Peyer's patch (tissue), 4 donors: ENCODE results near the gene PDIA5. TPM values are rescaled to one million over a fixed set of nuclear protein-coding genes. Genes with fewer than 3 reads are reported as not detected.
A peak's percentile ranks its signal among the peaks of the same experiment; 100 is the strongest.

Source experiments
- DNase-seq, 3 donors: peaks; one replicate each; pipeline ENCODE4 v3.0.0-alpha.2; 2017 to 2019
- H3K27ac ChIP-seq, 4 donors: fragments of 200-600 bp; sonication (generic); one replicate each; pipeline ENCODE4 v1.5.1; 2016 to 2019
- H3K27me3 ChIP-seq, 2 donors: fragments of 200-600 bp; sonication (generic); one replicate each; pipeline ENCODE4 v1.5.1; 2019
- H3K36me3 ChIP-seq, 3 donors: fragments of 200-600 bp; sonication (generic); one replicate each; pipeline ENCODE4 v1.5.1; 2016 to 2019
- H3K4me1 ChIP-seq, 4 donors: fragments of 200-600 bp; sonication (generic); one replicate each; pipeline ENCODE4 v1.5.1; 2016 to 2019
- H3K4me3 ChIP-seq, 4 donors: fragments of 200-600 bp; sonication (generic); 1 replicate in 3 of 4; 2 replicates in 1 of 4; pipeline ENCODE4 v1.5.1; 2016 to 2019; ENCODE audit warnings: mild to moderate bottlenecking in 1 of 4
- H3K9me3 ChIP-seq, 4 donors: fragments of 200-600 bp; sonication (generic); one replicate each; pipeline ENCODE4 v1.5.1; 2016 to 2019; ENCODE audit warnings: mild to moderate bottlenecking in 1 of 4
- CTCF ChIP-seq, 6 experiments: fragments of 450-650 bp in 4 of 6; fragments of 200-600 bp in 2 of 6; sonication (generic) in 1 of 6; IDR thresholded peaks; one replicate each; pipeline ENCODE4 v1.5.1; 2017 to 2019; ENCODE audit warnings: antibody characterized with exemption in 6 of 6, mild to moderate bottlenecking in 3 of 6, moderate library complexity in 1 of 6
- POLR2A ChIP-seq, 2 donors: fragments of 450-650 bp; IDR thresholded peaks; one replicate each; pipeline ENCODE4 v1.5.1; 2017; ENCODE audit warnings: antibody characterized with exemption in 2 of 2, mild to moderate bottlenecking in 2 of 2, moderate library complexity in 2 of 2
- total RNA-seq, 4 donors: library from RNA; depleted of rRNA; stranded (reverse); fragments of >200 nt; gene quantifications; one replicate each; pipeline ENCODE4 v1.1.0, GENCODE V29; 2016

Gene PDIA5
- total RNA-seq, 4 donors from 2014 or later: 13.7 to 63.5 (median 19.4) TPM

GRCh38 chr3:123053107-123053506 lies 13.7 kb upstream of the PDIA5 start:
- Histone ChIP-seq H3K36me3 (no peaks in the 10 kb centered on the region), H3K4me1 (no peaks in the 10 kb centered on the region), H3K4me3 (no peak overlapping the region), H3K27ac (peak overlapping the region in 1 of 4 donors; percentile 22), H3K27me3 (no peaks in the 10 kb centered on the region), H3K9me3 (no peaks in the 10 kb centered on the region)
- no peak for DNase-seq
- TF ChIP-seq CTCF (IDR thresholded peaks at IDR 0.05) (no peak), POLR2A (IDR thresholded peaks at IDR 0.05) (no peak)

GRCh38 chr3:123054109-123054778 lies 12.6 kb upstream of the PDIA5 start:
- H3K27me3 ChIP-seq: no peaks in the 10 kb centered on the region
- H3K36me3 ChIP-seq: no peaks in the 10 kb centered on the region
- TF ChIP-seq POLR2A (IDR thresholded peaks at IDR 0.05) (no peak), CTCF (IDR thresholded peaks at IDR 0.05) (no peak)
- no peak overlapping the region for H3K27ac ChIP-seq
- H3K4me3 ChIP-seq: no peak overlapping the region
- H3K9me3 ChIP-seq: no peaks in the 10 kb centered on the region
- no peak for DNase-seq
- H3K4me1 ChIP-seq: no peaks in the 10 kb centered on the region

- Histone ChIP-seq H3K27ac (no peak overlapping the region), H3K4me3 (no peak overlapping the region), H3K36me3 (no peaks in the 10 kb centered on the region), H3K27me3 (no peaks in the 10 kb centered on the region), H3K9me3 (no peaks in the 10 kb centered on the region), H3K4me1 (no peaks in the 10 kb centered on the region)
- TF ChIP-seq CTCF (IDR thresholded peaks at IDR 0.05): no peak
- TF ChIP-seq POLR2A (IDR thresholded peaks at IDR 0.05): no peak
- DNase-seq: no peak
Observed at GRCh38 chr3:123054931-123055330, 11.9 kb upstream of the PDIA5 start.

- no peak for DNase-seq
- H3K27ac ChIP-seq: no peak overlapping the region
- H3K36me3 ChIP-seq: no peaks in the 10 kb centered on the region
- H3K4me3 ChIP-seq: no peak overlapping the region
- no peaks in the 10 kb centered on the region for H3K9me3 ChIP-seq
- no peak for TF ChIP-seq CTCF (IDR thresholded peaks at IDR 0.05)
- no peak for TF ChIP-seq POLR2A (IDR thresholded peaks at IDR 0.05)
- H3K27me3 ChIP-seq: no peaks in the 10 kb centered on the region
- no peaks in the 10 kb centered on the region for H3K4me1 ChIP-seq
Observed at GRCh38 chr3:123055352-123055751, 11.5 kb upstream of the PDIA5 start.

- Histone ChIP-seq H3K4me1 (no peaks in the 10 kb centered on the region), H3K27me3 (no peaks in the 10 kb centered on the region), H3K9me3 (no peaks in the 10 kb centered on the region), H3K4me3 (no peak overlapping the region), H3K36me3 (no peaks in the 10 kb centered on the region), H3K27ac (no peak overlapping the region)
- TF ChIP-seq POLR2A (IDR thresholded peaks at IDR 0.05) (no peak), CTCF (IDR thresholded peaks at IDR 0.05) (no peak)
- DNase-seq: no peak
Observed at GRCh38 chr3:123058505-123058904, 8.3 kb upstream of the PDIA5 start.

GRCh38 chr3:123060054-123060453 lies 6.8 kb upstream of the PDIA5 start:
- Histone ChIP-seq H3K27me3 (no peaks in the 10 kb centered on the region), H3K4me3 (no peak overlapping the region), H3K36me3 (no peaks in the 10 kb centered on the region), H3K4me1 (no peaks in the 10 kb centered on the region), H3K27ac (no peak overlapping the region), H3K9me3 (no peaks in the 10 kb centered on the region)
- TF ChIP-seq CTCF (IDR thresholded peaks at IDR 0.05): no peak
- TF ChIP-seq POLR2A (IDR thresholded peaks at IDR 0.05): no peak
- DNase-seq: no peak
